ENCODE data around the gene PRR35.

The PRR35 gene

GRCh38 chr16:528111-529011 lies 31.8 kb upstream of the PRR35 start:
- Histone ChIP-seq H3K36me3 (ENCODE audit: insufficient read depth, insufficient read length, low read length) (peaks cover 41% of the 10 kb centered on the region), H3K27me3 (ENCODE audit: insufficient read depth, insufficient read length) (no peaks in the 10 kb centered on the region), H3K4me1 (ENCODE audit: insufficient read depth, insufficient read length) (peaks cover 27% of the 10 kb centered on the region), H3K9me3 (ENCODE audit: insufficient read depth, low read length) (no peaks in the 10 kb centered on the region), H3K9ac (ENCODE audit: insufficient read length, low read depth) (peak overlapping the region; percentile 100), H3K4me3 (ENCODE audit: insufficient read length, low read depth) (peak overlapping the region; percentile 90)
- no peak for DNase-seq (ENCODE audit: low read depth, low spot score)
- no peak for TF ChIP-seq YY1 (IDR thresholded peaks at IDR 0.05; ENCODE audit: insufficient read depth, insufficient read length)
- no peak for TF ChIP-seq SUZ12 (IDR thresholded peaks at IDR 0.05; ENCODE audit: extremely low read depth, insufficient read depth, insufficient read length)
- TF ChIP-seq ZNF274 (IDR thresholded peaks at IDR 0.05; ENCODE audit: low read depth, low read length): no peak

GRCh38 chr16:529012-529575 lies 31.1 kb upstream of the PRR35 start:
- H3K4me3 ChIP-seq (ENCODE audit: insufficient read length, low read depth): peak overlapping the region; percentile 90
- H3K36me3 ChIP-seq (ENCODE audit: insufficient read depth, insufficient read length, low read length): peaks cover 40% of the 10 kb centered on the region
- DNase-seq (ENCODE audit: low read depth, low spot score): no peak

GRCh38 chr16:530111-530817 lies 29.9 kb upstream of the PRR35 start:
- TF ChIP-seq ZNF274 (IDR thresholded peaks at IDR 0.05; ENCODE audit: low read depth, low read length): no peak
- TF ChIP-seq YY1 (IDR thresholded peaks at IDR 0.05; ENCODE audit: insufficient read depth, insufficient read length): no peak
- no peak for TF ChIP-seq SUZ12 (IDR thresholded peaks at IDR 0.05; ENCODE audit: extremely low read depth, insufficient read depth, insufficient read length)
- no peak for DNase-seq (ENCODE audit: low read depth, low spot score)
- Histone ChIP-seq H3K36me3 (ENCODE audit: insufficient read depth, insufficient read length, low read length) (peaks cover 33% of the 10 kb centered on the region), H3K9ac (ENCODE audit: insufficient read length, low read depth) (no peak overlapping the region), H3K4me1 (ENCODE audit: insufficient read depth, insufficient read length) (peaks cover 38% of the 10 kb centered on the region), H3K27me3 (ENCODE audit: insufficient read depth, insufficient read length) (no peaks in the 10 kb centered on the region), H3K4me3 (ENCODE audit: insufficient read length, low read depth) (no peak overlapping the region), H3K9me3 (ENCODE audit: insufficient read depth, low read length) (no peaks in the 10 kb centered on the region)

More at GRCh38 chr16:529012-529575, 31.1 kb upstream of the PRR35 start:
- TF ChIP-seq SUZ12 (IDR thresholded peaks at IDR 0.05; ENCODE audit: extremely low read depth, insufficient read depth, insufficient read length) (no peak), ZNF274 (IDR thresholded peaks at IDR 0.05; ENCODE audit: low read depth, low read length) (no peak), YY1 (IDR thresholded peaks at IDR 0.05; ENCODE audit: insufficient read depth, insufficient read length) (no peak)
- Histone ChIP-seq H3K4me1 (ENCODE audit: insufficient read depth, insufficient read length) (peaks cover 34% of the 10 kb centered on the region), H3K9ac (ENCODE audit: insufficient read length, low read depth) (peak overlapping the region; percentile 100), H3K9me3 (ENCODE audit: insufficient read depth, low read length) (no peaks in the 10 kb centered on the region), H3K27me3 (ENCODE audit: insufficient read depth, insufficient read length) (no peaks in the 10 kb centered on the region)

GRCh38 chr16:531494-532125 lies 28.6 kb upstream of the PRR35 start:
- no peak for TF ChIP-seq SUZ12 (IDR thresholded peaks at IDR 0.05; ENCODE audit: extremely low read depth, insufficient read depth, insufficient read length)
- no peak for TF ChIP-seq ZNF274 (IDR thresholded peaks at IDR 0.05; ENCODE audit: low read depth, low read length)
- TF ChIP-seq YY1 (IDR thresholded peaks at IDR 0.05; ENCODE audit: insufficient read depth, insufficient read length): no peak
- Histone ChIP-seq H3K9ac (ENCODE audit: insufficient read length, low read depth) (no peak overlapping the region), H3K27me3 (ENCODE audit: insufficient read depth, insufficient read length) (no peaks in the 10 kb centered on the region), H3K36me3 (ENCODE audit: insufficient read depth, insufficient read length, low read length) (peaks cover 40% of the 10 kb centered on the region), H3K4me1 (ENCODE audit: insufficient read depth, insufficient read length) (peaks cover 32% of the 10 kb centered on the region), H3K4me3 (ENCODE audit: insufficient read length, low read depth) (no peak overlapping the region), H3K9me3 (ENCODE audit: insufficient read depth, low read length) (no peaks in the 10 kb centered on the region)
- no peak for DNase-seq (ENCODE audit: low read depth, low spot score)

- DNase-seq (ENCODE audit: low read depth, low spot score): no peak
- Histone ChIP-seq H3K4me1 (ENCODE audit: insufficient read depth, insufficient read length) (peaks cover 34% of the 10 kb centered on the region), H3K9ac (ENCODE audit: insufficient read length, low read depth) (peak overlapping the region; percentile 42), H3K27me3 (ENCODE audit: insufficient read depth, insufficient read length) (no peaks in the 10 kb centered on the region), H3K4me3 (ENCODE audit: insufficient read length, low read depth) (no peak overlapping the region), H3K9me3 (ENCODE audit: insufficient read depth, low read length) (no peaks in the 10 kb centered on the region), H3K36me3 (ENCODE audit: insufficient read depth, insufficient read length, low read length) (peaks cover 59% of the 10 kb centered on the region)
- TF ChIP-seq YY1 (IDR thresholded peaks at IDR 0.05; ENCODE audit: insufficient read depth, insufficient read length): no peak
- no peak for TF ChIP-seq ZNF274 (IDR thresholded peaks at IDR 0.05; ENCODE audit: low read depth, low read length)
- no peak for TF ChIP-seq SUZ12 (IDR thresholded peaks at IDR 0.05; ENCODE audit: extremely low read depth, insufficient read depth, insufficient read length)
Observed at GRCh38 chr16:533391-534123, 26.6 kb upstream of the PRR35 start.

- no peaks in the 10 kb centered on the region for H3K9me3 ChIP-seq (ENCODE audit: insufficient read depth, low read length)
- H3K4me3 ChIP-seq (ENCODE audit: insufficient read length, low read depth): no peak overlapping the region
- peaks cover 32% of the 10 kb centered on the region for H3K4me1 ChIP-seq (ENCODE audit: insufficient read depth, insufficient read length)
- no peak for TF ChIP-seq ZNF274 (IDR thresholded peaks at IDR 0.05; ENCODE audit: low read depth, low read length)
- TF ChIP-seq SUZ12 (IDR thresholded peaks at IDR 0.05; ENCODE audit: extremely low read depth, insufficient read depth, insufficient read length): no peak
- TF ChIP-seq YY1 (IDR thresholded peaks at IDR 0.05; ENCODE audit: insufficient read depth, insufficient read length): no peak
- no peaks in the 10 kb centered on the region for H3K27me3 ChIP-seq (ENCODE audit: insufficient read depth, insufficient read length)
- peak overlapping the region; percentile 42 for H3K9ac ChIP-seq (ENCODE audit: insufficient read length, low read depth)
- H3K36me3 ChIP-seq (ENCODE audit: insufficient read depth, insufficient read length, low read length): peaks cover 60% of the 10 kb centered on the region
- DNase-seq (ENCODE audit: low read depth, low spot score): no peak
Observed at GRCh38 chr16:534135-534534, 26.1 kb upstream of the PRR35 start.
